Epidermal melanocyte (primary cell): ENCODE data around the gene EIF4E2.
"Not testable (repeated sequence)": the region's sequence is repeated elsewhere in the genome, so short reads cannot be mapped to it uniquely, and the experiment has no call there.

Experiments
- DNase-seq: peaks from one replicate; pipeline ENCODE4 v3.0.0; 2011; ENCODE audit warnings: low spot score; ENCODE audit not compliant: insufficient read length

EIF4E2 gene

DNA sequence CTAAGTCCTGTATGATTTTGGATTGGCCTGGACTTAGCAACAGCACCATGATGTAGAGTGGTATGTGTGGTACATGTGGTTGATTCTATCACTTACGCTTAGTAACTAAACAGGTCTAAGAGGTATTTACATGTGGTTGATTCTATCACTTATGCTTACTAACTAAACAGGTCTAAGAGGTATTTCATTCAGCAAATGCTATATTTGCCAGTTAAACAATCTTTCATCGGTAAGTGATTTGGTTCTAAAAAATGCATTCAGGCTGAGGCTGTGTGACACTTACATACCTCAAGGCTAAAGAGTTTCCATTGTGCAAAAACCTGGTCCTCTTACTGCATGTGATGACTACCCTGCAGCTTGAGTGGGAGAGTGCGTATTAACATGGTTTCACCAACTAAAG lies 13.1 kb downstream of the EIF4E2 start:
- DNase-seq = no peak

DNA sequence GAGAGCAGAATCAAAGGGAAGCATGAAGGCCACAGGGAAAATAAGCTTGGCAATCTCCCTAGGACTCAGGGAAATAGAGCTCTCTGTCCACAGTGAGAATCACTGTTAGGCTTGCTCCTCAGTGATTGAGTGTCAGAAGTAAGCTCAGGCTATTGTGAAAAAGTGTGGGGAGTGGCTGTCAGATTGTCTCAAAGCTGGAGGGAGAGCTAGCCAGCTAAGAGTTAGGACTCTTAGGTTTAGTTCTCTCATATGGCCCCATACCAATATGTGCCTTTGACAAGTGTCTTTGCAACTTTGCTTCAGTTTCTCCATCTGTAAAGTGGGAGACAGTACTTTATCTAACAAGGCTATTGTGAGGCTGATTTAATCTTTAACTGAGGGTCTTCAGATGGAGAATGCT lies 17.2 kb downstream of the EIF4E2 start:
- DNase-seq = no peak

DNA sequence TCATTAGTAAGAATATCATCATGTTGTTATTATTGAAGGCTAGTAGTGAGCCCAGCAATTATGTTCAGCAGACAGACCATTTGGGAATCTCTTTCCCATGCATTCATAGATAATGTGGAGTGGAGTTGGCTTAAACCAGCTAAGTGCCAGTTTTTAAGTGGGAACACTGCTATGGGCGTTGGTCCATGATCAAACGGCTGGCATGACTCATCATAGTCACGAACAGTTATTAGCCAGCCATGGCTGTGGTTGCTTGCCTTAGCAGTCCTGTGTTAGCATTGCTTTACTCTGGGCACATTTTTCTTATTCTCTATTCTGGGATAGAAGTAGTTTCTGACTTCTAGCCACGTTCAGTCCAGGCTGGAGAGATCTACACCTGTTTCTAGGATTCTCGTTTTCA lies 17.7 kb downstream of the EIF4E2 start:
- DNase-seq = no peak

DNA sequence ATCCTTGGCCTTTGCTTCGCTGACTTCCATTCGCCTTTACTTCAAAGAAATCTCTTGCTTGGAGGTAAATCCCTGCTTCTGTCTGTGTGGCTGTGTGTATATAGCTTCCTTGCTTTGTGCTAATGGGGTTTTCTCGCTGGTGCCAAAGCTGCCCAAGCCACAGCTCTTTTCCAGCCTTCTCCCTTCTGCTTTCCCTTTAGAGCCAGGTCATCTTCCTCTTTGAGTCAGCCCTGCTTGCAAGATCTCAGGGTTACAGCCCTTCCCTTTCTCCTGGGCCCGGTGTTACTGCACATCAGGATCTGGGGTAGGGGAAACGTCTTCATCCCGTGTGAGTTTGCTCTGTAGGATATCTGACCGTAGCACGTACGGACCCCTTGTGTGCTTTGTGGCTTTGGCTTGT lies 19.1 kb downstream of the EIF4E2 start:
- no peak for DNase-seq

DNA sequence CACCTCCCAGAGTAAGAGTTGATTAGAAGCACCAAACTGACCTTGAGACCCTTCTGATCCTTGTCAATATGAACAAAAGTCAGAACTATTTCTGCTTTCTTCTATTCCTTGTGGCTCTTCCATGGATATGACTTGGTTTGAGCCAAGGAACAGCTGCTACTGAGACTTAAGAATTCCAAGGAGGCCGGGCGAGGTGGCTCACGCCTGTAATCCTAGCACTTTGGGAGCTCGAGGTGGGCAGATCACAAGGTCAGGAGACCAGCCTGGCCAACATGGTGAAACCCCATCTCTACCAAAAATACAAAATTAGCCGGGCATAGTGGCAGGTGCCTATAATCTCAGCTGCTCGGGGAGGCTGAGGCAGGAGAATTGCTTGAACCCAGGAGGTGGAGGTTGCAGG lies 20.0 kb downstream of the EIF4E2 start:
- DNase-seq = not testable (repeated sequence)

DNA sequence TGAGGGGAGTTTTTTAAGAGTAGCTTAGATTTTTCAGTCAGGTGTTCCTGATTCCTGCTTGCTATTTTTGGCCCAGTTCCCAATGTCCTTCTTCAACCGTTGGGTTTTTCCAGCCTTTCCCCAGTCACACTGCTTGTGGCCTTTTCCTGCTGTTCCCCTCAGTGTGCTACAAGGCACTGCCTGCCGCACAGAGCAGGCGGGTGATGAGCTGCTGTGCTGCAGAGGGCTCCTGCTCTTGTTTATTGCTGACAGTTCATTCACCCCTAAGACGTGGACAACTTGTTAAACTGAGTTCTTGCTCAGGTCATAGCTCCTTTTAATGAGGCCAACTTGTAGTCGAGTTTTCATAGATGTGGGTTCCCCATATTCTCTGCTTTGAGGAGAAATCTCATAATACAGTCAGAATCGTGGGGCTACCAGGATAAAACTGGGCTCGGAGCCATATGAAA lies 20.6 kb downstream of the EIF4E2 start:
- DNase-seq = no peak

DNA sequence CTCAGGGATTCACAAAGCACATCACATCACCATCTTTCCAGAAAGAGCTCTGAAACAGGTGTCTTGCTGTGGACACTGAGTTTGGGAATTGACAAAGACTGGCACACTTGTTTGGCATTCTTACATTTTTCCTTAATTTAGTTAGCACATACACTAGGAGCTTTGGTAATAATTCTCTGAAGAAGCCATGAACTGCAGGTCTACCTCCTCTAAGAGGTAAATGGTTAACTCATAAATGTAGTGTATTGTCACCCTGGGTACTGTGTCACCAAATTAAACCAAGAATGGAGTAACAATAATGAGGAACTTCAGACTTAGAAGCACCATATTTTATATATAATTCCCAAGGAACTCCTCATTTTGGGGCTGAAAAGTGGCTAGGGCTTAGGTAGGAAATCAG lies 22.6 kb downstream of the EIF4E2 start:
- DNase-seq = no peak

DNA sequence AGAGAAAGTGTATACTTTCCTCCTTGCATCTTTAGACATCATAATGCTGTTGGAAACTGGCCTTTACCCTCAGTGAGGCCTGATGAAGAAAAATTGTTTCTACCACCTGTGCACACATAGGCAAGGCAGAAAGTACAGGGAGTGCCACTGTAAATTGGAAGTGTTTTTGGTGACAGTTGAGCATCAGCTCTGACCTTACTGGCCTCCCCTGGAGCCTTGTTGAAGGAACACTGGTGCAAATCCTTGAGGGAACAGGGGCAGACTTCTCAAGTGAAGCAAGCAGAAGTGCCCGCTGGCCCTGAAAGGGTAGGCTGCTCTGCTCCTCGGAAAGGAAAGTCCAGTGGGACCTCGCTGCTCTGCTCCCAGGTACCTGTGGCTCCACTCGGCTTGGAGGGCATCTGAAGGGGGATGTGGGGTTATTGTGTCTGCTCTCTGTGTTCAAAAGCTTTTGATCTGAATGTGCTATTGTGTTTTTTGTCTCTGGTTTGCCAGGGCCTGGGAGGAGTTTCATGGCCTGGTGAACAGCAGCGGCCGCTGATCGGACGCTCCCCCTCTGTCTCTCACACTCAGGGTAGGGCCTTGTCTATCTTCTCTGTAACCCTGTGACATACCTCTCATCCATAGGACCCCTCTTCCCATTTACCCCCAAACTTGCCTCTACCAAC lies 23.4 kb downstream of the EIF4E2 start:
- DNase-seq = no peak

DNA sequence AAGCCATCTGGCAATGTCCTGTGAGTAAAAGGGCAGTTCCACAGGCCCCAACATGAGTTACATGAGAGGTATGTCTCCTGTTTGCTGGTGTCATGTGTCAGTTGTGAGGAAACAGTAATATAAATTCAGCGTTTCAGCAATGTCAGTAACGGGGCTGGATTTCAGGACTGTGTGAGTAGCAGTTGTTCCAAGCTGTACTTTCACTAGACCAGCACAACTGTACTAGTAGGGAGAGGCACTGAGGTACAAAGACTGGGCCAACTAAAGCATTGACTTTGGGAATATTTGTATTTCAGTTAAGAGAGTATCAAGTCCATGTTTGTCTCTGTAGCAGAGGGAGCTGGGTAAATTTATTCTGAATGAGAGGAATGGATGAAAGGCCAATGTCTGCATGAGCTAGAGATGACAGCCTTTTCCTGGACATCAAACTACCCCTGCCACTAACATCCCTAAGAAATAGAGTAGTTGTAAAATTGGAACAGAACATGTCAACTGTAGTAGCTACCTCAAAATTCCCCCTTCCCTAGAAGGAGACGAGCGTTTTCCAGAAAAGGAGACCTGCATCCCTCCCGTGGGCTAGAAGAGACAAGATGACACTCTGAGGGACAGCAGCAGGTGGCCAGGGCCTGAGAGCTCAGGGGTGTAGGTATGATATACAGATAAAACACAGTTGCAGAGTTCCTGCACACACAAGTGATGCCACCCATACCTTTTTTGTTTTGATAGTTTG lies 24.4 kb downstream of the EIF4E2 start:
- no peak for DNase-seq

DNA sequence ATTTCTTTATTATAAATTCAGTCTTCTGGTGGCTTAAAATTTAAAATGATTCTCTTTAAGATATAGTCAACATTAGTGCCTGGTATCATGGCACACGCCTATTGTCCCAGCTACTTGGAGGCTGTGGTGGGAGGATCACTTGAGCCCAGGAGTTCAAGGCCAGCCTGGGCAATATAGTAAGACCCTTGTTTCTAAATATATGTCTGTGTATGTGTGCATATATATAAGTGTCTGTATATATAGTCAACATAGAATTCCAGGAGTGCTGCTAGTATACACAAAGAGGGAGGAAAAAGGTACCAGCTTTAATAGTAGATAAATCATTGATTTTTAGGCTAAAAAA lies 24.9 kb downstream of the EIF4E2 start:
- no peak for DNase-seq

DNA sequence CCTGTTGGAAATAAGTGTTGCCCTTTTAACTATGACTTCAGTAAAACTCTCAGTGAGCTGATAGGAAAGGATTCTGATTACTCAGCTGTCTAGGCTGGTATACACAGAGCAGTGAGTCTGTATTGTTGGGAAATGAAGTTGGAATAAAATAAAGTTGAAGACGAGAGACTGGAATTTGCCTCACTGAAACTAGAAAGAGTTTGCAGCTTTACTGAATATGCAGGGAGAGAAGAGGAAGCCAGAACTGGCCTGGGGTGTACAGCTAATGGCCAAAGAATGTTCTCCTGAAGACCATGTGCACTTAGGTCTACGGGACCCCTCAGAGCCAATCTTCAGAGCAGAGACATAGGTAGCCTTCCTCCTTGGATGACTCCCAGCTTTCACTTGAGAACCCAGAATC lies 26.5 kb downstream of the EIF4E2 start:
- DNase-seq = no peak

DNA sequence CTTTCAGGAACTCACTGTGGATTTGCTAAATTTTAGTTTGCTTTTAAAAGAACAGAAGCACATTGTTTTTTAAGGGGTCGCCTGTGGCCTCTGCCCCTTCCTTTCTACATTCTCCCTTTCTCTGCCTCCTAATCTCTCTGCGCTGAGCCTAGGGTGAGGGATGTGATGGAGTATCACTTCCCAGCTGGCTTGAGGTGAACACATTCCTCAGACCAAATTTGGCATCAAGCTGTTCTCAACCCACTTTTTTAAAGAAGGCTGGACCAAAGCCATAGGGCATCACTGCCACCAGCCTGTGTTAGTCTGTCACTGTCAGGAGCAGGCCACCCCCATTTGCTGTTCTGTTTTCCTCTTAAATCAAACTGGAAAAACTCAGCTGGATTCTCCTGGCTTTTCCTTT lies 27.4 kb downstream of the EIF4E2 start:
- no peak for DNase-seq

DNA sequence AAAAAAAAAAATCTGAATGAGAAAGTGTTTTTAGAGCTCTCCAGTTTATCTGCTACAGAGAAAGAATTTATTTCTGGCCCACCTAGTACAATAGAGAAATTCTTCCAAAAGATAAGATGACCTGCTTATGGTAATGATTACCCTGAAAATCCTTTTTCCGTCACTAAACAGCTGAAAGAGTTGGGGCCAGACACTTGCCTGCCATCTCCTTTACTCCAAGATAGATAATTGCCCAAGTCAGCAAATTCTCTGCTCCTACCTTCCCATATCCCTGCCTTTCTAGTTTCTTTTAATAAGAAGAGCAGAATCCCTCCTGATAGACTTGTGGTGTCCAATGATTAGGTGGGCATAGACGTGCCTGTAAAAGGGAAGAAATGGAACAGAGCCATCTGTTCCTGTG lies 28.1 kb downstream of the EIF4E2 start:
- no peak for DNase-seq

DNA sequence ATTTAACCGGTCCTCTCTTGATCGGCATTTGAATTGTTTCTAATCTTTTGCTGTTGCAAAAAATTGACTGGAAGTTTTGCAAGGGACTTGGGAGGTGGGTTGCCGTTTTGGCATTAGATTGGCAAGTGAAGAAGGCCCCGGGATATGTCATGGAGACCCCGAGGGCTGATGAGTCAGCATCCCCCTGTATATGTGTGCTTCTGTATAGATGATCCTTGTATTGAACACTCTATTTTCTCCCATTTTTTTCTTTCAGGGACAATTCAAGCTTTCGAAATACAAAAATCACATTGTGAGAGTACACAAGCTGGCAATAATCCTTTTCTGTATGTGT lies 30.1 kb downstream of the EIF4E2 start:
- DNase-seq = no peak

DNA sequence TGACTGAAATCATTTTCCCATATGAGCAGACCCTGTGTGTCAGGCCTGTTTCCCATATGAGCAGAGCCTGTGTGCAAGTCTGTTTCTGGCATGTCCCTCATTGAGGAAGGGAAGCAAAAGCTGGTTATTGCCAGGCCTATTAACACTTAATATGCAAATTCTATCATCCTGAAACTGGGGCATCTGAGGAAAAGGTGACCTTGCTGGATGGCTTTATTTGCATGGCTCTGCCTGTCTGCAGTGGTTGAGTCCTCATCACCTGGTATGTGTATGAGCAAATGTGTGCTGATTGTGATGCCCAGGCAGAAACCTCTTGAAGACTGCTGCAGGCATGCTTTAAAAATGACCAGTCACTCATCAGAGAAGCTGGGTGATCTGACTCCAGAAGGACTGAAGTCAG lies 31.2 kb downstream of the EIF4E2 start:
- DNase-seq = no peak

DNA sequence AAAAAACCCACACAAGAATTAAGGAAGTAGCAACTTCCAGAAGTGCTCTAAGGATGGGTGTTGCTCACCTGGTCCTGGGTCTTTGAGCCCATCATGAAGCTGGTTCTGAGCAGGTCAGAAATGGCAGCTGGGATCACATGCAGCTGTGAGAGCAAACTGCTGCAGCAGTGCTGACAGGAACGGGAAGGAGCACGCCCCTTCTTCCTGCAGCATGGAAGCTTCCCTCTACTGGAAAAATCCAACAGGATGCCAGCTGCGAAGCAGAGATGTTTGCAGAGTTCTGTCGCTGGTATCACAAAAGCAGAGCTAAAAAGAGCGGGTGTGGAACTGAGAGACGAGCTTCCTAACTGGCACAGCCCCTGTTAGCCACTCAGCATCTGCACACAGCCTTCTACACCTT lies 33.7 kb downstream of the EIF4E2 start:
- no peak for DNase-seq

DNA sequence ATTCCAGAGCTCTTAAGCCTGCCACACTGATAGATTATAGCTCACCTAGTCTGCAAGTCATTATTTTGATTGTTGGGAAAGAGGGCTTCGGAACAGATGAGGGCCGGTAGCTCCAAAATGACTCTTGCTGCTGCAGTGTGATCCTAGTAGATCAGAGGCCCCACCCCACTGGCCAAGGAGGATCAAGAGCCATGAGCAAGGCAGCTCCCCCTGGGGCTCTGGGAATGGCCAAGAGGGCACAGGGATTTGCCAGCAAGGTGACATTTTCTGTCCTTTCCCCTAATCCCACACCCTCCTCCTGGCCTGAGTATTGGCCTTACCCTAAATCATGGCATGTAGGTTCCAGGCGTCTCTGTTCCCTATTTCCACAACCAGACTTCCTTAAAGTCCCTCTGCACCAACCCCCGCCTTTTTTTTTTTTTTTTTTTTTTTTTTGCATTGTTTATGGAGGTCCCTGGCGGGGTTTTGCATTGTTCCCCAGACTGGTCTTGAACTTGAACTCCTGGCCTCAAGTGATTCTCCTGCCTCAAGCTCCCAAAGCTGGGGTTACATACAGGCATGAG lies 36.5 kb downstream of the EIF4E2 start:
- no peak for DNase-seq

DNA sequence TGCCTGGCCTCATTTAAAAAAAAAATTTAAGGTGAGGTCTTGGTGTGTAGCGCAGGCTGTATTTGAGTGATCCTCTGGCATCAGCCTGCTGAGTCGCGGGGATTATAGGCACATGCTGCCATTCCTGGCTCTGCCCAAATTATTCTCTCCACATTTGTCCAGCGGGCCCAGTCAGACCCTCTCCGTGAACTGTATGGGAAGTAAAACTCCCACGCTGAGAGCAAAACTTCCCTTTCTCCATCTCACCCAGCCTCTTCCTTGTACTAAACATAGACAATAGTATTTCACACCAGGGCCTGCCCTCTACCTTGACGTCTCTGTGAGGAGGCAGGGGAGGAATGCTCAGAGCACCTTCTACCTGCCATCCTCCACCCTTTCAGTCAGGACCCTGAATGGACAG lies 37.0 kb downstream of the EIF4E2 start:
- DNase-seq = no peak

DNA sequence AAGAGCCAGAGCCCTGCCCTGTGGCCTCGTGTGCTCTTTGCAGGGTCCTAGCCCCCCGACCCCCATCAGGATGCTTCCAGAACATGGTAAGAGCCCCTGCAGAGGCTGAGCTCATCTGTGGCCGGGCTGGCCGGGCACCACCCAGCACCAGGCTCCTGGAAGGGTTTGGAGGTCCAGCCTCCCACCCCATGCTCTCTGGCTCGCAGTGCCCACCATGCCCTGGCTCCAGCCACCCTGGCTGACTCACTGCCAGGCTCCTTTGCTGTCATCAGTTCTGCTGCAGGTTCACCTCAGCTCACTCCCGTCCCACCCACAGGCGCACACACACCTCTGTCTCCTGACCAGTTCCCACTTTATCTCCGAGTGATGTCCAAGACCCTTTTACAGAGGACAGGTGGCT lies 37.5 kb downstream of the EIF4E2 start:
- DNase-seq = no peak

DNA sequence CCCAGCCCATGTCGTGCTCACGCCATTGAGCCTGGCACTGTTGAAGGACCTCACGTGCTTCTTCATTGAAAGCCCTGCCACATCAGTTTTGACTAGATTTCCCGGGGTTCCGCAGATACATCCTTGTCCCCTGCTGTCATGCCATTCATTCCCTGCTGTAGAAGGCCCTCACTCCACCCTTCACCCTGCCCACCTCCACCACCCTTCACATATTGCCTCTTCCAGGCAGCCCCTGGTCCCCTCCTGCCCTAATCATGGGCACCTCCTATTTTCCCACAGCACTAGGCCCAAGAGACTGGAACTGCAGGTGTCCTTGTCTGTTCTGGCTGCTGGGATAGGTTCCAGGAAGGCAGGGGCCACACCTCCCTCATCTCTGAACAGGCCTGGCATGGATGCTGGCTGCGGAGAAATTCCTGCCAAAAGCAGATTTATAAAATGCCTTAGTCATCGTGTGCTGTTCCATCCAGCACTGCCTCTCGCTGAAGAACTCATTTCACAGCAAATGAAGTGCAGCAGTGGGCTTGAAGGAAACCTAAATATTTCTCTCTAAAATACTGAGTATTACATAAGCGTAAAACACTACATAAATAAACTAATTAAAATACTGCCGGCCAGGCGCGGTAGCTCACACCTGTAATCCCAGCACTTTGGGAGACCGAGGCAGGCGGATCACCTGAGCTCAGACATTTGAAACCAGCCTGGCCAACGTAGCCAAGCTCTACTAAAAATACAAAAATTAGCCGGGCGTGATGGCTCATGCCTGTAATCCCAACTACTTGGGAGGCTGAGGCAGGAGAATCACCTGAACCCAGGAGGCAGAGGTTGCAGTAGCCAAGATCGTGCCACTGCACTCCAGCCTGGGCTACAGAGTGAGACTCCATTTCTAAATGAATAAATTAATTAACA lies 38.4 kb downstream of the EIF4E2 start:
- DNase-seq = no peak

DNA sequence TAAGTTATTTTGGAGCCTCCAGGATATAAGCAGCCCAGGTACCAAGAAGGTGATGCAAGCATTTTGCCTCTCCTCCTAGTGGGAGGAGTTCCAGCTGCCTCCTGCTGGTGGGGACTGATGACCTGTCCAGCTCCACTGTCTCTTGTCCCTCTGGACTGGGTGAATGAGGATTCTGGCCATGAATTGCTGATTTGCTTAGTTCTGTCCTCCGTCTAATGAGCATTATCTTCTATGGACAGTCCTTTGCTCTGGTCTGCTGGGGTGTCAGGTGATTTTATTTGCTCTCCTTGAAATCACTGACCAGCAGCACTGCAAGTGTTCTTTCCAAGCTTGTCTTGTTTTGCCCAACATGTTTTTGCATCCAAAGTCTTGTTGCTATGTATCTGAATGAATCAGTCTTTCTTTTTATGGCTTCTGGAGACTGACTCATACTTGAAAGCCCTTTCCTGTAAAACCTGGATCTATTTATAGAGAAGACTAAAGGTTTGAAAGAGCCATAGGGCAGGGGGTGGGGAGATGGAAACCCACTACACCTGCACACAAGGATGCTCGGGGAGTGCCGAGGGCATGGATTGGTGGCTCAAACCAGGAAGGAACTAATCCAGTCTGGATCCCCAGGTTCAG lies 42.4 kb downstream of the EIF4E2 start:
- no peak for DNase-seq

DNA sequence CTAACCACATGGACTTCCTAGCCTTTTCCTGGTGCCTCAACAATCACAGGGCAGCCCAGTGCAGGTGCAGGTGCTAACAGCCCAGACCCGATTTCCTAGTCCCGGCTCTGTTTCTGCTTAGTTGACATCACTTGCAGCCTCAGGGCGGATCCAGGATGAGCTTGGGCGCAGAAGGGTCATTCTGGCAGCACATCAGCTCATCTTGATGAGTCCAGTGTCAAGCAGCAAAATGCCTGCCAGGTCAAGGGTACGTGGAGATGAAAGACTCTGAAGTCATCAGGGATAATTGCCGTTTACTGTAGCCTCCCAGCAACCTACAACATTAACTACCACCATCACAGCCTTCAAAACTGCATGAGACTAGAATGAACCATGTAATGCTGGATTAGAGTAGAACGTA lies 43.5 kb downstream of the EIF4E2 start:
- no peak for DNase-seq
